ENCODE results near the gene MBD2. TPM values are rescaled to one million over a fixed set of nuclear protein-coding genes. Genes with fewer than 3 reads are reported as not detected.

MBD2 gene
- total and polyA plus RNA-seq, 2 of the 8 experiments (the other 6 are each of a cell fraction or from before 2014, with no cell fraction given), result 36.2 to 52.7 TPM

DNA sequence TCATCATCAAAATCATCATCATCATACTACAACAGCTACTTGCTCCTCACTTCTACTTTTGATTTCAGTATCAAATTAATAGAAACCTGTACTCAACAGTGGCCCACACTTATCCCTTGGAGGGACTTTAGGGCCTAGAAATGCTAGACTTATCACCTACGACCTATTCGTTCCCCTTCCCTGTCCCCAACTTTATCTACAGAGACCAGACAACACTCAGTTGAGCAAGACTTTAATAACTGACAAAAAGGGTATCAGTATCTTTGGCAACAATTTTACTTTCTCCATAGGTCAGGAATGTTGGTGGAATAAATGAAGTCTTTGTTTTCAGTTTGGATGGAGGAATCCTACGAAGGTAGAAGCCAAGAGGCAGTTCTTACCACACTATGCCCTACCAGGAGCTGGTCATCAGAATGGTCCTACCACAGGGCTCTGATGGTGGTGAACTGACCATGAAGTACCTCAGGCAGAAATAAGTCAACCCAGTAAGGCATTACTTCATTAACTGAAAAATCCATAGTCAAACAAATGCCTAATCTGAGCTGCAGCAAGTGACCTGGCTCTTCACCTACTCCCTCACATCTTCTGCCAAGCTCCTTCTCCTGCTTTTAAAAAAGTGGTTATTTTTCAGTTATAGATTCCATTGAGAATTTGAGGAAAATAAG is 26.6 kb downstream of the MBD2 start:
- Histone ChIP-seq H3K4me1 (replicated peaks in 1 of 4; ENCODE audit: control insufficient read depth in 3 of 4, insufficient read depth in 4 of 4, low read length in 3 of 4) (no peaks in the 10 kb centered on the region), H3K56ac (replicated peaks; ENCODE audit: insufficient read length, low read depth, low read length) (no peak overlapping the region), H3K23ac (ENCODE audit: insufficient read length) (no peak overlapping the region), H2AK5ac (ENCODE audit: low read depth, low read length) (no peak overlapping the region), H3K14ac (ENCODE audit: insufficient read length) (no peak overlapping the region), H4K5ac (ENCODE audit: insufficient read length, low read depth, low read length) (no peak overlapping the region), H2BK20ac (ENCODE audit: low read length) (no peak overlapping the region), H3K4ac (replicated peaks; ENCODE audit: insufficient read length, low read depth, low read length) (no peak overlapping the region), H3K27me3 (replicated peaks in 1 of 4; ENCODE audit: control insufficient read depth in 3 of 4, extremely low read depth in 1 of 4, insufficient read depth in 3 of 4, low read length in 3 of 4) (no peaks in the 10 kb centered on the region), H4K8ac (ENCODE audit: extremely low read depth, insufficient read depth, low read length) (no peak overlapping the region), H3K4me3 (ENCODE audit: extremely low read depth in 1 of 4, insufficient read depth in 2 of 4, low read depth in 3 of 4, low read length in 4 of 4) (no peak overlapping the region), H3K9ac (replicated peaks in 1 of 4; ENCODE audit: extremely low read depth in 1 of 4, low read depth in 3 of 4, low read length in 3 of 4) (no peak overlapping the region), H2AFZ (ENCODE audit: low read length) (no peak overlapping the region), H2BK15ac (ENCODE audit: low read length) (no peak overlapping the region), H3K4me2 (ENCODE audit: insufficient read depth in 1 of 2, low read depth in 2 of 2, low read length in 2 of 2) (no peak overlapping the region), H4K20me1 (replicated peaks in 1 of 2; ENCODE audit: control insufficient read depth in 1 of 2, insufficient read depth in 2 of 2, low read length in 2 of 2) (no peaks in the 10 kb centered on the region), H3K9me3 (ENCODE audit: insufficient read depth in 2 of 2, low read depth in 1 of 2, low read length in 1 of 2) (no peaks in the 10 kb centered on the region), H2BK12ac (ENCODE audit: low read depth, low read length) (no peak overlapping the region), H3K79me2 (ENCODE audit: control insufficient read depth in 1 of 2, insufficient read depth in 2 of 2, low read length in 2 of 2) (no peaks in the 10 kb centered on the region), H3K27ac (ENCODE audit: low read depth, low read length) (no peak overlapping the region), H3K36me3 (ENCODE audit: control insufficient read depth in 2 of 4, insufficient read depth in 4 of 4, low read length in 3 of 4) (peaks cover 0 to 20% (median 12%) of the 10 kb centered on the region in 4 experiments; a peak in 6 of 8 replicates), H3K18ac (ENCODE audit: extremely low read depth, low read length) (no peak overlapping the region), H3K23me2 (ENCODE audit: low read depth, low read length) (no peaks in the 10 kb centered on the region; the same call in 1 of the 2 replicates), H2BK120ac (replicated peaks; ENCODE audit: low read depth, low read length) (no peak overlapping the region), H2BK5ac (ENCODE audit: low read depth, low read length) (no peak overlapping the region), H3K79me1 (ENCODE audit: low read depth, low read length) (no peaks in the 10 kb centered on the region; the same call in 1 of the 2 replicates), H4K91ac (replicated peaks; ENCODE audit: insufficient read length, low read length) (no peak overlapping the region)
- POLR2A ChIA-PET (ENCODE audit: partially characterized antibody), result interaction anchor here (0.7 to 1.4 kb wide), 4 partner anchors 10 to 72 kb away, joined by 3 to 4 read pairs (median 4); partner anchors contain the start of gene POLI
- CTCF ChIA-PET (ENCODE audit: partially characterized antibody), result interaction anchor here (1.7 kb wide), 1 partner anchor 17 kb away, joined by 3 read pairs; no protein-coding TSS in a partner anchor
- 91% methylated on average over 3 of the region's 3 CpGs; no CpG with 5 or more reads in 1 of the 2 experiments for WGBS, 2 experiments (ENCODE audit: extremely low coverage in 1 of 2, insufficient coverage in 1 of 2, insufficient read length in 1 of 2, insufficient replicate concordance in 2 of 2, low coverage in 1 of 2, low lambda C conversion rate in 2 of 2, missing lambda C conversion rate in 1 of 2)
- DNase-seq (ENCODE audit: low read depth in 1 of 2, low spot score in 2 of 2) (no peak), FAIRE-seq (no peak)
- TF ChIP-seq RAD21 (IDR thresholded peaks at IDR 0.05 in 1 of 2, conservative IDR thresholded peaks at IDR 0.05 in 1 of 2; ENCODE audit: low read depth in 2 of 2, low read length in 2 of 2) (no peak), EZH2 (IDR thresholded peaks at IDR 0.05; ENCODE audit: low read depth, low read length, severe bottlenecking) (no peak), RBBP5 (IDR thresholded peaks at IDR 0.05; ENCODE audit: borderline replicate concordance, low read depth, low read length) (no peak), SRF (IDR thresholded peaks at IDR 0.05; ENCODE audit: low read depth, low read length) (no peak), TCF12 (IDR thresholded peaks at IDR 0.05; ENCODE audit: low read depth, low read length) (no peak), KDM4A (IDR thresholded peaks at IDR 0.05; ENCODE audit: low read depth, low read length, severe bottlenecking) (no peak)
- TF ChIP-seq, protein P1, sequence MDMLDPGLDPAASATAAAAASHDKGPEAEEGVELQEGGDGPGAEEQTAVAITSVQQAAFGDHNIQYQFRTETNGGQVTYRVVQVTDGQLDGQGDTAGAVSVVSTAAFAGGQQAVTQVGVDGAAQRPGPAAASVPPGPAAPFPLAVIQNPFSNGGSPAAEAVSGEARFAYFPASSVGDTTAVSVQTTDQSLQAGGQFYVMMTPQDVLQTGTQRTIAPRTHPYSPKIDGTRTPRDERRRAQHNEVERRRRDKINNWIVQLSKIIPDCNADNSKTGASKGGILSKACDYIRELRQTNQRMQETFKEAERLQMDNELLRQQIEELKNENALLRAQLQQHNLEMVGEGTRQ (IDR thresholded peaks at IDR 0.05; ENCODE audit: low read length), result no peak
- TF ChIP-seq, protein P2, sequence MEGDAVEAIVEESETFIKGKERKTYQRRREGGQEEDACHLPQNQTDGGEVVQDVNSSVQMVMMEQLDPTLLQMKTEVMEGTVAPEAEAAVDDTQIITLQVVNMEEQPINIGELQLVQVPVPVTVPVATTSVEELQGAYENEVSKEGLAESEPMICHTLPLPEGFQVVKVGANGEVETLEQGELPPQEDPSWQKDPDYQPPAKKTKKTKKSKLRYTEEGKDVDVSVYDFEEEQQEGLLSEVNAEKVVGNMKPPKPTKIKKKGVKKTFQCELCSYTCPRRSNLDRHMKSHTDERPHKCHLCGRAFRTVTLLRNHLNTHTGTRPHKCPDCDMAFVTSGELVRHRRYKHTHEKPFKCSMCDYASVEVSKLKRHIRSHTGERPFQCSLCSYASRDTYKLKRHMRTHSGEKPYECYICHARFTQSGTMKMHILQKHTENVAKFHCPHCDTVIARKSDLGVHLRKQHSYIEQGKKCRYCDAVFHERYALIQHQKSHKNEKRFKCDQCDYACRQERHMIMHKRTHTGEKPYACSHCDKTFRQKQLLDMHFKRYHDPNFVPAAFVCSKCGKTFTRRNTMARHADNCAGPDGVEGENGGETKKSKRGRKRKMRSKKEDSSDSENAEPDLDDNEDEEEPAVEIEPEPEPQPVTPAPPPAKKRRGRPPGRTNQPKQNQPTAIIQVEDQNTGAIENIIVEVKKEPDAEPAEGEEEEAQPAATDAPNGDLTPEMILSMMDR (IDR thresholded peaks at IDR 0.05; ENCODE audit: control extremely low read depth in 1 of 3, insufficient read depth in 1 of 3, low read depth in 1 of 3, low read length in 3 of 3), result no peak

Measured in H1 (cell line).